HG03045 (cell line): ENCODE data around the gene IPO7.
A peak's percentile ranks its signal among the peaks of the same experiment; 100 is the strongest.
"Not testable (repeated sequence)": the region's sequence is repeated elsewhere in the genome, so short reads cannot be mapped to it uniquely, and the experiment has no call there.

Experiments used
- ATAC-seq: cut with Tn5 transposase; IDR thresholded peaks from one replicate; pipeline ENCODE4 v1.9.1; 2021; ENCODE audit warnings: mild to moderate bottlenecking, moderate library complexity; ENCODE audit not compliant: unreplicated experiment

Gene IPO7

GRCh38 chr11:9384535-9385326 lies at the start of gene IPO7:
TSS of gene IPO7 (plus strand) at chr11:9384652. CDS start at chr11:9384764, 112 bp downstream.
- peak; percentile 90 for ATAC-seq

GRCh38 chr11:9341638-9342178 lies 42.7 kb upstream of the IPO7 start:
- ATAC-seq = no peak

GRCh38 chr11:9344061-9344680 lies 40.3 kb upstream of the IPO7 start:
- ATAC-seq = no peak

GRCh38 chr11:9347100-9347499 lies 37.4 kb upstream of the IPO7 start:
- no peak for ATAC-seq

- ATAC-seq = not testable (repeated sequence)
These were observed 36.7 kb upstream of the IPO7 start for GRCh38 chr11:9347779-9348178.

DNA sequence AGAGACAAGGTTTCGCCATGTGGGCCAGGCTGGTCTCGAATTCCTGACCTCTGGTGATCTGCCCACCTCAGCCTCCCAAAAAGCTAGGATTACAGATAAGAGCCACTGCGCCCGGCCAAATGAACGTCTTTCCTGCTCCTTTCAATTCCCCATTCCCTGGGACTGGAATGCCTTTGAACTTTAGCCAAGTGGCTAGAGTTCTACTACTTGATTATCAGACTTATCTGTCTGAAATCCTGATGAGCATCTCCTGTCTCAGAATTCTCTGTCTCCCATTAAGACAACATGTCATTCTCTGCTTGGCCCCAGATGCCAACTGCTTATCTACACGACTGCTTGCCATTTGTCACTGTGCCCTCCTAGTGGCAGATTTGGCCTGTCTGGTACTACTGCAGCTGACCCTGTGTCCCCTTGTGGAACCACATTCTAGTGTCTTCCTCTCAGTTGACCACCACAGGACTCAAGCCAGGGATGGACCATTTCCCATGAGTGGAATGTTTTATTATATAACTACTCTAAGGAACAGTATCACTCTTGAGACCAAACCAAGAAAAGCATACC lies 33.1 kb upstream of the IPO7 start:
- ATAC-seq = no peak

GRCh38 chr11:9357041-9357440 lies 27.4 kb upstream of the IPO7 start:
- no peak for ATAC-seq

DNA sequence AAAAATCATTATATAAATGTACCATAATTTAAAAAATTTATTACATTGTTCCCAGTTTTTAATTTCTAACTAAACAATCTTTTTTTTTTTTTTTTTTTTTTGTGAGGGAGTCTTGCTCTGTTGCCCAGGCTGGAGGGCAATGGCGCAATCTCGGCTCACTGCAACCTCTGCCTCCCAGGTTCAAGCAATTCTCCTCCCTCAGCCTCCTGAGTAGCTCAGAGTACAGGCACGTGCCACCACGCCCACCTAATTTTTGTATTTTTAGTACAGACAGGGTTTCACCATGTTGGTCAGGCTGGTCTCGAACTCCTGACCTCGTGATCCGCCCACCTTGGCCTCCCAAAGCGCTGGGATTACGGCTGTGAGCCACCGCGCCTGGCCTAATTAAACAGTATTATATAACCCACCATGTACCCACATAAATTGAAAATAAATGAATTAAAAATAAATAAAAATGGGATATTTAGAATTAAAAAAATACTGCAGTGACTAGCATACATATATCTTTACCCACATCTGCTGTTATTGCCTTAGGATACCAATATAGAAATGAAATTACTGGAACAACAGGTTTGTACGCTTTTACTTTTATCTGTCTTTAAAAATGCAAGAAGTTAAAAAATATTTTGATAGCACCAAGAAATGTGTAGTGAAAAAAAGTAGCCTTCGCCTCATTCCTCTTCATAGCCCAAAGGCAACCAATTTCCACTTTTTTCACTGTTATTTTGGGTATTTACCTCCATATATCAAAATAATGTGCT lies 23.4 kb upstream of the IPO7 start:
- ATAC-seq = not testable (repeated sequence)

- no peak for ATAC-seq
These were observed 22.0 kb upstream of the IPO7 start for GRCh38 chr11:9362393-9362863.

GRCh38 chr11:9363954-9364912 lies 20.2 kb upstream of the IPO7 start:
- ATAC-seq = peak; percentile 96

DNA sequence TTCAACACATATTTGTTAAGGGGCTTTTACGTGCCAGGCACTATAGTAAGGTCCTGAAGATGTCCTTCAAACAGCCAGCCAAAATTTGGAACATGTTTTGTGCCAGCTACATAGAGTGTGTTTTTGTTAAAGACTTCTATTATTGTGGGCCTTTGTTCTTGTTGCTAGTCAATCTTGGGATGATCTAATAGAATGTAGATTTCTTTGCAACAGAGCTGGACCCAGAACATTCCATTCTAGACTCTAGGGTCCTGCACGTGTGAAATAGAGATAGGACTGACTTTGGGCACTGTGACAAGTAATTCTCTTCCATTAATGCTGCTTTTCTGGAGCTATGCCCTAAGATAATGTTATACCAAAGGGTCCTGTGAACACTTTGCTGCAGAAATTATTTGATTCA lies 16.9 kb upstream of the IPO7 start:
- ATAC-seq = no peak

GRCh38 chr11:9377036-9377435 lies 7.4 kb upstream of the IPO7 start:
- ATAC-seq = no peak

DNA sequence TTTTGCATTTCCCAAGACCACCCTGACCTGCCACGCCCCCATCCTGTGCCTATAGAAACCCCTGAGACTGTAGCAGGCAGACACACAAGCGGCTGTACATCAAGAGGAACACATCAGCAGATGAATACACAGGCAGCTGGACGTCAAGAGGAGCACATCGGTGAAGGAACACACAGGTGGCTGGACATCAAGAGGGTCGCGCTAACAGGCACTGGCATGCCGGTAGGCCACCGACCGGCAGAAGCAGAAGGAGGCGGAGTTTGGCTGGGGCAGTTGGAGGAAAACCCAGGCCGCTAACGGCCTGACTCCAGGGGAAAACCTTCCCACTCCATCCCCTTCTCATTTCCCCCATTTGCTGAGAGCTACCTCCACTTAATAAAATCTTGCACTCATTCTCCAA lies 5.4 kb upstream of the IPO7 start:
- ATAC-seq = no peak

GRCh38 chr11:9380773-9381172 lies 3.7 kb upstream of the IPO7 start:
- ATAC-seq = no peak

DNA sequence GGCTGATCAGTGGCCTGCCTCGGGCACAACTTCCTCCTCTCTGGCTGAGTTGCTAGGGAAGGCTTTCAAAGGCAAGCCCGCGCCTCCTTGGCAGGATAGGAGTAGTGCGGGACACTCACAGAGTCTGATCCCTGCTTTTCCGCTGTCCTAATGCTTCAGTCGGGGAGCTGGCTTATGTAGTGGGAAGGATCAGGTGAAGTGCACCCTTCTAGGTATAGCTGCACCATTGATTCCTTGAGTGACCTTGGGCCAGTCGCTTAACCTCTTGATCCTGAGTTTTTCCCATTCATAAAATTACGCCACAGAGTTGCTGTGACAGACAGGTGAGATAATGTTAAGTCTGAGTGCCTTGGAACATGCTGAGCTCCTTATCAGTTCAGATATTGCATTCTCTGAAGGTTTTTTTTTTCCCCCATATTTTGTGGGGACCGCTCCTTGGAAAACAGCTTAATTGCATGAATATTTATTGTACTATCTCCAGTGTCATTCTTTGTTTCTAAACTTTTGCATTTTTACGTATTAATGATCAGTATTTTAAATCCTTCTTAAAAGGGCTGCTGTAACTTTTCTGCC lies 961 bp downstream of the IPO7 start:
- ATAC-seq = peak; percentile 28

- no peak for ATAC-seq
These were observed 1.6 kb downstream of the IPO7 start for GRCh38 chr11:9386086-9386485.

DNA sequence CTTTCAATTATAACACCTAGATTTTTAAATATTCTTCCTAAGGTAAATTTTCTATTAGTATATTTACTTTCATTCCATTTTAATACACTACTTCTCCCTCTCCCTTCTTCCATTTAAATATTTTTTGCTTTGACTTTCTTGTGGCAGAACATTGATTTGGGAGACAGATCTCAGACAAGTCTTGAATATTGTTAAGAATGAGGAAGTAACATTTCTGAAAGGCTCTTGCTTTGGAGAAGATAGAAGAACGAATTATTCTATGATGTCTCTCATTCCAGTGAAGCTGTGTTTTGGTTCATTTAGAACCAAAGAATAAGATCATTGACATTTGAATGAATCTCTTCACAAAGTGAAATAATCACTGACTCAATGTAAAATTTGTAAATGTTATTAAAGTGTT lies 2.4 kb downstream of the IPO7 start:
- ATAC-seq = no peak

DNA sequence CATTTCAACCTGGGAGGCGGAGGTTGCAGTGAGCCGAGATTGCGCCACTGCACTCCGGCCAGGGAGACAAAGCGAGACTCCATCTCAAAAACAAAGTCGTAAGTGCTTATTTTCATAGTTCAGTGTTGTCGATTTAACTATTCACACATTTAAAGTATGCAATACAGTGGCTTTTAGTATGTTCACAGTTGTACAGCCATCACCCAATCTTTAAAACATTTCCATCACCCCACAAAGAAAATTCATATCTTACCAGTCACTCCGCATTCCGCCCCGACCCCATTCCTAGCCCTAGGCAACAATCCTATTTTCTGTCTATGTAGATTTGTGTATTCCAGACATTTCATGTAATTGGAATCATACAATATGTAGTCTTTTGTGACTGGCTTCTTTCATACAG lies 11.9 kb downstream of the IPO7 start:
- no peak for ATAC-seq

DNA sequence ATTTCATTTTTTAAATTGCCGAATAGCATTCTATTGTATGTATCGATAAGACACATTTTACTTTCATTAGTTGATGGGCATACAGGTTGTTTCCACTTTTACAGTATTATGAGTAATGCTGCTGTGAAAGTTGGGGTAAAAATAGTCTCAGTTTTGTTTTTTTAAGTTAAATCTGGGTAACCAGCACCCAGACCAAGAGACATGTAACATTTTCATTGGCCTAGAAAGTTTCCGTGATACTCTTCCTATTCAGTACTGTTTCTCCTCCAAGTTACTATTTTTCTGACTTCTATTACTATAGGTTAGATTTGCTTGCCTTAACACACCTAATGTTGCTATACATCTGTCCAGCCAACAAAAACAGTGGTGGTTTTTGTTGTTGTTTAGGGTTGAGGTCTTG lies 12.3 kb downstream of the IPO7 start:
- ATAC-seq = no peak
